GM12872 (cell line): ENCODE results near the gene NT5C1A.

Experiments
- CTCF ChIP-seq: IDR thresholded peaks from 3 replicates; pipeline ENCODE4 v1.5.1; 2011; ENCODE audit warnings: low read depth, mild to moderate bottlenecking, low read length, moderate library complexity; ENCODE audit not compliant: insufficient read depth

NT5C1A gene

GRCh38 chr1:39681294-39681693, 9.4 kb upstream of the NT5C1A start:
- no peak for TF ChIP-seq CTCF

DNA sequence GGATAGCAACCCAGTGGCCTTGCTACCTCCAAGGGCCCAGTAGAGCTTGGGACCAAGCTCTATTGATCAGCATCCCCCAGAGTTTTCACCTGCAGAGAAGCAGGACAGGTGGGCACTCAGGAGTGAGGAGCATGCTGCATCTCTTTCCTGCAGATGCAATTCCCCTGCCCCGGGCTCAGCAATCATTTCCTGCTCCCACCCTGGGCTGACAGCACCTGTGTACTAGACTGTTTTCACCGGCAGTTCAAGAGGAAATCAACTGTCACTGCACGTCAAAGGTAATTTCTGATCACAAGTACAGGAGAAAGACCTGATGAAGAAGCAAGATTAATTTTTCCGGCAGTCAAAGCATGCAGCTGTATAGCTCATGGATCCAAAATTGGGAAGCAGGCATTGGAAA, 8.8 kb upstream of the NT5C1A start:
- no peak for TF ChIP-seq CTCF

GRCh38 chr1:39679821-39680220, 7.9 kb upstream of the NT5C1A start:
- TF ChIP-seq CTCF = no peak

GRCh38 chr1:39678889-39679288, 7.0 kb upstream of the NT5C1A start:
- no peak for TF ChIP-seq CTCF

- TF ChIP-seq CTCF = no peak
Observed at GRCh38 chr1:39677645-39678044, 5.7 kb upstream of the NT5C1A start.

- TF ChIP-seq CTCF = no peak
Observed at GRCh38 chr1:39676948-39677548, 5.1 kb upstream of the NT5C1A start.

- no peak for TF ChIP-seq CTCF
Observed at GRCh38 chr1:39675220-39675619, 3.3 kb upstream of the NT5C1A start.

- TF ChIP-seq CTCF = no peak
Observed at GRCh38 chr1:39673215-39673614, 1.3 kb upstream of the NT5C1A start.
